GM10266 (cell line): ENCODE data around the gene COL5A3.

Experiments used
- DNase-seq: peaks from one replicate; pipeline ENCODE4 v3.0.0; 2012; ENCODE audit errors: extremely low spot score
- TF ChIP-seq, protein P1 (sequence below): IDR thresholded peaks from 2 replicates; pipeline ENCODE4 v1.5.1; 2012; ENCODE audit warnings: mild to moderate bottlenecking, low read depth; ENCODE audit not compliant: control insufficient read depth, insufficient read depth; ENCODE audit errors: missing control alignments

COL5A3 gene

DNA sequence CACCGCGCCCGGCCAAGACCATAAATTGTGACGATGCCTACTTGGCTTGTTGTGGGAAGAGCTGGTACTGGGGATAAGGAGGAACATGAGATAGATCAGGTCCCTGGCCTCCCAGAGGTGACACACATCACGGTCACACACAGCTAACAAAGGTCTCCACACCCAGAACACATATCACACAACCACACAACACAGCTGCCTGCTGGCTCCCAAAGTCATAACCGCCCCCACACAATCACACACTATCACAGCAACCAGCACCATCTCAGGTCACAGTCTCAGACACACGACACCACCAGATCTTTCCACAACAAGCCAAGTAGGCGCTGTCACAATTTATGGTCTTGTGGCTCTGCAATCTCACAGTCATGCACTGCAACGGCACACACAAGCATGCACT is 5.7 kb downstream of the COL5A3 start:
- TF ChIP-seq, protein P1, sequence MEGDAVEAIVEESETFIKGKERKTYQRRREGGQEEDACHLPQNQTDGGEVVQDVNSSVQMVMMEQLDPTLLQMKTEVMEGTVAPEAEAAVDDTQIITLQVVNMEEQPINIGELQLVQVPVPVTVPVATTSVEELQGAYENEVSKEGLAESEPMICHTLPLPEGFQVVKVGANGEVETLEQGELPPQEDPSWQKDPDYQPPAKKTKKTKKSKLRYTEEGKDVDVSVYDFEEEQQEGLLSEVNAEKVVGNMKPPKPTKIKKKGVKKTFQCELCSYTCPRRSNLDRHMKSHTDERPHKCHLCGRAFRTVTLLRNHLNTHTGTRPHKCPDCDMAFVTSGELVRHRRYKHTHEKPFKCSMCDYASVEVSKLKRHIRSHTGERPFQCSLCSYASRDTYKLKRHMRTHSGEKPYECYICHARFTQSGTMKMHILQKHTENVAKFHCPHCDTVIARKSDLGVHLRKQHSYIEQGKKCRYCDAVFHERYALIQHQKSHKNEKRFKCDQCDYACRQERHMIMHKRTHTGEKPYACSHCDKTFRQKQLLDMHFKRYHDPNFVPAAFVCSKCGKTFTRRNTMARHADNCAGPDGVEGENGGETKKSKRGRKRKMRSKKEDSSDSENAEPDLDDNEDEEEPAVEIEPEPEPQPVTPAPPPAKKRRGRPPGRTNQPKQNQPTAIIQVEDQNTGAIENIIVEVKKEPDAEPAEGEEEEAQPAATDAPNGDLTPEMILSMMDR, result no peak
- no peak for DNase-seq

DNA sequence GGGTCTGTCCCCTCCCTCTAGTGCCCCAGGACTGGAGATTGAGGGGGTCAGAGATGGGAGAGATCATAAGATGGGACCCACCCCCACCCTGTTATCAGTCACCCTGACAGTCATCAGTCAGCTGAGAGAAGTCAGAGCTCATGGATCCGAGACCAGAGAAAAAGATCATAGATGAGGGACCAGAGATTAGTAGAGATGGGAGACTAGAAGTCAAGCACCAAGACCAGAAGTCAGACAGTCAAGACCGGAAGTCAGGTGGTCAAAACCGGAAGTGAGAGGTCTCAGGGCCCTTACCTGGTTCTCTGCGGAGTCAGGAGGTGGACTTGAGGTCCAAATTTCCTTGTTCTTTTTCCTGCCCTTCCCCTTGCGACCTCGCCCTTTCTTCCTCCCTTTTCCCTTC is 7.0 kb downstream of the COL5A3 start:
- no peak for DNase-seq
- TF ChIP-seq, protein P1, result no peak

DNA sequence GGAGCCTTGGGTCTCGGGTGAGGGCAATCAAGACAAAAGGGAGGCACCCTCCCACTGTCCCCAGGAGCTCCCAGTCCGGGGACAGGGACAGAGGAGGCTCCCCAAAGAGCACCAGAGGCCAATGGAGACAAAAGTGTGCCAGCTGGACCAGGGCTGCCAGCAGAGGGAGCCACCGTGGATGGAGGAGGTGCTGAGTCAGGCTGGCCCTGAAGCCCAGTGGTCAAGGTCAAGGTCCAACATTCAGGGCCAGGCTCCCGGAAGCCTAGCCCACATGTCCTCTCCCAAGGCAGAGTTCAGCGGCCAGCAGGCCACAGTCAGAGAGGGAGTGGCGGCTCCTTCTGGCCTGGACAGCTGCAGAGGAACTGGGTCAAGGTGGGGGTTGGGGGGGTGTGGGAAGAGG is 8.4 kb downstream of the COL5A3 start:
- DNase-seq, result no peak
- TF ChIP-seq, protein P1, result peak; percentile 41

DNA sequence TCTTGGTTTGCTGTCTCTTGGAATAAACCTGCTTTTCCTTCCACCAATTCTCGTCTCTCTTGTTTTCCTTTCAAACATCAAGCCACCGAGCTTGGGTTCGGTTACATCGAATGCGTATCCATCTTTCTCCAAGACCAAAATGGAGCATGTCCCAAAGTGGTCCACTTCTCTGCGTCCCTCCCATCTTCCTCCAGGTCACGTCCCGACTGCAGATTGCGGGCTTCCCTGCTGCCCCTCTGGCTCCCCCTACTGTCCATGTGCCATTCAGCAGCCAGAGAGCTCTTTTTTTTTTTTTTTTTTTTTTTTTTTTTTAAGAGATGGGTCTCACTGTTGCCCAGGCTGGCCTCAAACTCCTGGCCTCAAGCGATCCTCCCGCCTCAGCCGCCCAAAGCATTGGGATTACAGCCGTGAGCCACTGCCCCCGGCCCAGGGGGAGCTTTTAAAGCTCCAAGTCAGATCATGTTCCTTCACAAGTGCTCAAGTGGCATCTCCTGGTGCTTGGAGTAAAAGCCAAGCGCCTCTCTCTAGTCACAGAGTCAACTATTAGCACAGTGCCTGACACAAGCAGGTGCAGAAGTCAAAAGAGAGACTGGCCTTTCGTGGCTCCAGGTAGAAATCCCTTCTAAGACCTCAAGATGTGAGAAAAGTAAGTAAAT is 10.0 kb downstream of the COL5A3 start:
- peak; percentile 83 for DNase-seq
- TF ChIP-seq, protein P1, result peak; percentile 76

DNA sequence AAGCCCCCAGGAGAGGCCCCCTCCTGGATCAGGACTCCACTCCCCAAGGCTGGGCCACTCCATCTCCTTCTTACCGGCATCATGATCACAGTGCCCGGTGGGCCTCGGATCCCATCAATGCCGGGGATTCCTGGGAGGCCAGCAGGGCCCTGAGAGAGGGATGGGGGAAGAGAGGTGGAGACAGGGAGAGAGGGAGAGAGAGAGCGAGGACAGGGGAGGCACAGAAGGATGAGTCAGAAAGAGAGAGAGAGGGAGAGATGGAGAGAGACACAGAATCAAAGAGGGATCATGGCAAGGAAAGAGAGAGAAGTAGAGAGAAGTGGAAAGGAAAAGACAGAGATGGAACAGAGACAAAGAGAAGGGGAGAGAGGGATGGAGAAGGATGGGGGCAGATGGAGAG is 13.8 kb downstream of the COL5A3 start:
- DNase-seq, result no peak
- TF ChIP-seq, protein P1, result no peak

DNA sequence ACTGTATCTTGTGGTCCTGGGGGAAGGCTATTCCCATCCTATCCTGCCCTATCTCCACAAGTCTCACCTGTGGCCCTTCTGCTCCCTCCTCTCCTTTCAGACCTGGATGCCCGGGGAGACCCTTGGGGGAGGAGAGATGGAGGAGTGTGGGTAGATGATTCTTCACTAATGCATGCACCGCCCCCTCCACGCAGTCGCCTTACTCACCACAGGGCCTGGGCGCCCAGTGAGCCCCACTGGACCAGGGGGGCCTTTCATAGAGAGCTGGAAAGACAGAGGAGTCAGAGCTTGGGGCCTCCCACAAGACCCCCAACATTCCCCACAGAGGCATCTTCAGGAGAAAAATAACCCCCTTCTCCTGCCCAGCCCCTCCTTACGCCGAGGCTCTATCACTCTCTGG is 14.3 kb downstream of the COL5A3 start:
- no peak for DNase-seq
- TF ChIP-seq, protein P1, result no peak

DNA sequence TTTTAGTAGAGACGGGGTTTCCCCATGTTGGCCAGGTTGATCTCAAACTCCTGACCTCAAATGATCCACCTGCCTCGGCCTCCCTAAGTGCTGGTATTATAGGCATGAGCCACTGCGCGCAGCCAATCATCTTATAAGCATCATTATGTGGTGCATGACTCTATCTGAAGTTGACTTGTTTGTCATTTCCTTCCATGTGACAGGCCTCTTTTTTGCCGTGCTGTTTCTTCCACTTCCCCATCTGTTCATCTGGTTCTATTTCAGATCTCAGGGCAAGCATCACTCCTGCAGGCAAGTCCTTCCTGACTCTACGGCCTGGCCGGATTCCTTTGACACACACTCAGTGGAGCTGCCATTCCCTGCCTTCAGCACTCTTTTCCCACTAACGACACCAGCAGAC is 15.2 kb downstream of the COL5A3 start:
- TF ChIP-seq, protein P1, result no peak
- no peak for DNase-seq
